GM10266 (cell line): Measurements from ENCODE around the gene VNN1.

Experiments used
- DNase-seq: peaks from one replicate; pipeline ENCODE4 v3.0.0; 2012; ENCODE audit errors: extremely low spot score
- TF ChIP-seq, protein P1 (sequence below): IDR thresholded peaks from 2 replicates; pipeline ENCODE4 v1.5.1; 2012; ENCODE audit warnings: mild to moderate bottlenecking, low read depth; ENCODE audit not compliant: control insufficient read depth, insufficient read depth; ENCODE audit errors: missing control alignments

The VNN1 gene

GRCh38 chr6:132713352-132714134 lies at the start of gene VNN1:
VNN1 (minus strand) TSS chr6:132714055; CDS start chr6:132714035, 20 bp downstream.
- TF ChIP-seq, protein P1, sequence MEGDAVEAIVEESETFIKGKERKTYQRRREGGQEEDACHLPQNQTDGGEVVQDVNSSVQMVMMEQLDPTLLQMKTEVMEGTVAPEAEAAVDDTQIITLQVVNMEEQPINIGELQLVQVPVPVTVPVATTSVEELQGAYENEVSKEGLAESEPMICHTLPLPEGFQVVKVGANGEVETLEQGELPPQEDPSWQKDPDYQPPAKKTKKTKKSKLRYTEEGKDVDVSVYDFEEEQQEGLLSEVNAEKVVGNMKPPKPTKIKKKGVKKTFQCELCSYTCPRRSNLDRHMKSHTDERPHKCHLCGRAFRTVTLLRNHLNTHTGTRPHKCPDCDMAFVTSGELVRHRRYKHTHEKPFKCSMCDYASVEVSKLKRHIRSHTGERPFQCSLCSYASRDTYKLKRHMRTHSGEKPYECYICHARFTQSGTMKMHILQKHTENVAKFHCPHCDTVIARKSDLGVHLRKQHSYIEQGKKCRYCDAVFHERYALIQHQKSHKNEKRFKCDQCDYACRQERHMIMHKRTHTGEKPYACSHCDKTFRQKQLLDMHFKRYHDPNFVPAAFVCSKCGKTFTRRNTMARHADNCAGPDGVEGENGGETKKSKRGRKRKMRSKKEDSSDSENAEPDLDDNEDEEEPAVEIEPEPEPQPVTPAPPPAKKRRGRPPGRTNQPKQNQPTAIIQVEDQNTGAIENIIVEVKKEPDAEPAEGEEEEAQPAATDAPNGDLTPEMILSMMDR = no peak
- DNase-seq = no peak

DNA sequence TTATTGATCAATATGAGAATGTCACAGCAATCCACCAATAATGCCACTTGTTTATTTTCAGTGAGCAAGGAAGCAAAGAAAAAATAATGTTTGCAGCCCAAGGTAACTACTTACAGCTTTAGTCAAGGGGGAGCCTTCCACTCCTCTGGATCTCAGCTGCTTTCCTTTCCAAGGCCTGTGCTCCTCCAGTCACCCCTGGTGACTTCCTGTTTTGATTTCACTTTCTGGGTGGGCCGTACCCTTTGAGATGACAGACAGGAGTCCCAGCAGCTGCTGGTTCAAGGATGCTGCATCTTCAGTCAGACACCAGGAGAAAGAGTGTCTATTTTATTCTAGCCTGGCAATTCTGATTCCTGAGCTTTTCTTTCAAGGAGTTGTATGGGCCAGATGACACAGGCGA lies 49.4 kb upstream of the VNN1 start:
- DNase-seq = peak; percentile 68
- TF ChIP-seq, protein P1 = no peak

DNA sequence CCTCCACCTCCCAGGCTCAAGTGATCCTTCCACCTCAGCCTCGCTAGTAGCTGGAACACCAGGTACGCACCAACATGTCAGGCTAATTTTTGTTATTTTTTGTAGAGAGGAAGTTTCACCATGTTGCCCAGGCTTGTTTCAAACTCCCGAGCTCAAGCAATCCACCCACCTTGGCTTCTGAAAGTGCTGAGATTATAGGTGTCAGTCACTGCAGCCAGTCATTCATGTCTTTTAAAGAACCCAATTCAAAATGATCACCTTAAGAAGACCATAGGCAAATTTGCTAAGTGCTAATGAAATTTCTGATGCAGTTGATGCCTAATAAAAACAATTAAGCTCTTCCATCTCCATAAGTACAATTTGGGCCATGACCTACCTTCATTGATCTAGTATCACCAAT lies 46.4 kb upstream of the VNN1 start:
- no peak for DNase-seq
- TF ChIP-seq, protein P1 = no peak

GRCh38 chr6:132758689-132759088 lies 44.8 kb upstream of the VNN1 start:
- no peak for DNase-seq
- TF ChIP-seq, protein P1 = no peak

DNA sequence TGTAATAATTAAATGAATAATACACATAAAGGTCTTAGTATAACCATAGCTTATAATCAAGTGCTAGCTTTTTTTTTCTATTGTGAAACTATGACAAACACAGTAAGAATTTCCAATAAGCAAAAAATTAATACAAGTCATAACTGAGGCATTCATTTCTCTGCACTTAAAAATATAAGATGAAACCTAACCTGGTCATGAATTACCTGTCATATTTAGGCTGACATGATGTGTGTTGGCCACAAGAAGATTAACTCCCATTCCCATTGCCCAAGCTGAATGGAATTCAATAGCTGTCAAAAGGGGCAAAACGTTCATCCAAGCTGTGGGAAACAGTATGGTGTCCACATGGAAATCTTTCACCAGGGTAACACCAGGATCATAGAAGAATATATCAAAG lies 38.4 kb upstream of the VNN1 start:
- TF ChIP-seq, protein P1 = no peak

GRCh38 chr6:132751828-132752227 lies 38.0 kb upstream of the VNN1 start:
- no peak for DNase-seq
- TF ChIP-seq, protein P1 = no peak

More for the DNA sequence above, 38.4 kb upstream of the VNN1 start:
- no peak for DNase-seq

DNA sequence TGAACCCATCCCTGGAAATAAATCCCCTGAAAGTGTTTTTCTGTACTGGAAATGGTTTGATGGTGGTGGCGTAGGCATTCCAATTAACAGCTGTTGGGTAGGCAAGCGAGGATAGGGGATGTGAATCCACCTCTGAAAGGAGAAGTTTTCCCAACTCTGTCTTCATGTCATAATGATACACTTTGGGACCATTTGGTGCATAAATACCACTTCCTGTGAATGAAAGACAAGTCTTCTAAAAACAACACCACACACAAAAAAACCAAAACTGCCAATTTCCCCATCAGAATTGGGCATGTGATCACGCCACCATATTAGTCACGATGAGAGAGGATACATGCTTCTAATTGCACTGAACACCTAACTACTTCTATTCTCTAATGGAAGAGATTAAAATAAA lies 37.5 kb upstream of the VNN1 start:
- no peak for DNase-seq
- TF ChIP-seq, protein P1 = no peak
